Measurements from ENCODE around the gene CALHM1.

GRCh38 chr10:103449208-103450144, 9.2 kb downstream of the CALHM1 start:
- TF ChIP-seq CTCF (IDR thresholded peaks at IDR 0.05; ENCODE audit: borderline replicate concordance, extremely low read depth, low read length, poor library complexity, severe bottlenecking) (no peak), EZH2 (IDR thresholded peaks at IDR 0.05; ENCODE audit: borderline replicate concordance, low read depth, low read length, severe bottlenecking) (no peak)

All from DND-41 (cell line).